ENCODE results near the gene DCPS. TPM values are rescaled to one million over a fixed set of nuclear protein-coding genes. Genes with fewer than 3 reads are reported as not detected.
A peak's percentile ranks its signal among the peaks of the same experiment; 100 is the strongest.
"Not testable (repeated sequence)": the region's sequence is repeated elsewhere in the genome, so short reads cannot be mapped to it uniquely, and the experiment has no call there.

DCPS gene
- total RNA-seq, 1 donor from 2014 or later: 11.3 TPM

- Histone ChIP-seq H3K4me2 (ENCODE audit: low read length) (peak overlapping the region; percentile 4), H2AFZ (ENCODE audit: low read depth, low read length) (no peak overlapping the region), H3K27ac (ENCODE audit: low read depth, low read length) (no peak overlapping the region), H3K9ac (ENCODE audit: low read length) (no peak overlapping the region), H3K27me3 (ENCODE audit: insufficient read depth, low read length) (no peaks in the 10 kb centered on the region), H3K4me3 (ENCODE audit: insufficient read depth, low read depth, low read length) (no peak overlapping the region), H4K20me1 (ENCODE audit: insufficient read depth, low read length) (peaks cover 55% of the 10 kb centered on the region), H3K79me2 (ENCODE audit: insufficient read depth, low read length) (peaks cover 7% of the 10 kb centered on the region), H3K9me3 (ENCODE audit: insufficient read depth, low read depth, low read length) (no peaks in the 10 kb centered on the region), H3K36me3 (ENCODE audit: insufficient read depth, low read length) (no peaks in the 10 kb centered on the region), H3K4me1 (ENCODE audit: insufficient read depth, low read length) (peaks cover 5% of the 10 kb centered on the region)
- peaks cover 13% of the 10 kb centered on the region for H3K4me1 Mint-ChIP-seq (ENCODE audit: low read depth, unreplicated experiment)
- H3K36me3 Mint-ChIP-seq (ENCODE audit: low read depth, unreplicated experiment): no peaks in the 10 kb centered on the region
- H3K9me3 Mint-ChIP-seq (ENCODE audit: unreplicated experiment): no peaks in the 10 kb centered on the region
- FAIRE-seq: no peak
- no peaks in the 10 kb centered on the region for H3K27me3 Mint-ChIP-seq (ENCODE audit: low read depth, unreplicated experiment)
- TF ChIP-seq EZH2 (IDR thresholded peaks at IDR 0.05; ENCODE audit: insufficient read depth, low read length): no peak
- no peak for TF ChIP-seq CTCF (IDR thresholded peaks at IDR 0.05; ENCODE audit: insufficient read depth, low read depth, low read length)
- H3K4me3 Mint-ChIP-seq (ENCODE audit: unreplicated experiment): no peak overlapping the region
- peak; percentile 60 for DNase-seq (ENCODE audit: low read depth)
- no peak overlapping the region for H3K27ac Mint-ChIP-seq (ENCODE audit: unreplicated experiment)
These were observed 71.9 kb downstream of the DCPS start for GRCh38 chr11:126375726-126376125.

- no peaks in the 10 kb centered on the region for H3K36me3 ChIP-seq (ENCODE audit: insufficient read depth, low read length)
- no peak overlapping the region for H3K27ac ChIP-seq (ENCODE audit: low read depth, low read length)
- H3K27me3 ChIP-seq (ENCODE audit: insufficient read depth, low read length): no peaks in the 10 kb centered on the region
- DNase-seq (ENCODE audit: low read depth): no peak
- H3K9me3 ChIP-seq (ENCODE audit: insufficient read depth, low read depth, low read length): no peaks in the 10 kb centered on the region
- FAIRE-seq: no peak
- H3K9ac ChIP-seq (ENCODE audit: low read length): no peak overlapping the region
- TF ChIP-seq CTCF (IDR thresholded peaks at IDR 0.05; ENCODE audit: insufficient read depth, low read depth, low read length) (no peak), EZH2 (IDR thresholded peaks at IDR 0.05; ENCODE audit: insufficient read depth, low read length) (no peak)
- no peak overlapping the region for H2AFZ ChIP-seq (ENCODE audit: low read depth, low read length)
- H3K4me3 Mint-ChIP-seq (ENCODE audit: unreplicated experiment): no peak overlapping the region
- no peaks in the 10 kb centered on the region for H3K4me1 ChIP-seq (ENCODE audit: insufficient read depth, low read length)
- no peaks in the 10 kb centered on the region for H3K79me2 ChIP-seq (ENCODE audit: insufficient read depth, low read length)
- peaks cover 39% of the 10 kb centered on the region for H4K20me1 ChIP-seq (ENCODE audit: insufficient read depth, low read length)
- no peak overlapping the region for H3K4me3 ChIP-seq (ENCODE audit: insufficient read depth, low read depth, low read length)
- peaks cover 3% of the 10 kb centered on the region for H3K4me1 Mint-ChIP-seq (ENCODE audit: low read depth, unreplicated experiment)
- no peak overlapping the region for H3K4me2 ChIP-seq (ENCODE audit: low read length)
- no peaks in the 10 kb centered on the region for H3K27me3 Mint-ChIP-seq (ENCODE audit: low read depth, unreplicated experiment)
- no peaks in the 10 kb centered on the region for H3K9me3 Mint-ChIP-seq (ENCODE audit: unreplicated experiment)
- H3K36me3 Mint-ChIP-seq (ENCODE audit: low read depth, unreplicated experiment): no peaks in the 10 kb centered on the region
- no peak overlapping the region for H3K27ac Mint-ChIP-seq (ENCODE audit: unreplicated experiment)
These were observed 74.9 kb downstream of the DCPS start for GRCh38 chr11:126378763-126379162.

GRCh38 chr11:126380909-126381308 lies 77.0 kb downstream of the DCPS start:
- Histone ChIP-seq H2AFZ (ENCODE audit: low read depth, low read length) (no peak overlapping the region), H3K4me2 (ENCODE audit: low read length) (no peak overlapping the region), H3K9me3 (ENCODE audit: insufficient read depth, low read depth, low read length) (no peaks in the 10 kb centered on the region), H3K27me3 (ENCODE audit: insufficient read depth, low read length) (no peaks in the 10 kb centered on the region), H3K79me2 (ENCODE audit: insufficient read depth, low read length) (no peaks in the 10 kb centered on the region), H3K4me1 (ENCODE audit: insufficient read depth, low read length) (no peaks in the 10 kb centered on the region), H3K36me3 (ENCODE audit: insufficient read depth, low read length) (no peaks in the 10 kb centered on the region), H4K20me1 (ENCODE audit: insufficient read depth, low read length) (peaks cover 24% of the 10 kb centered on the region), H3K4me3 (ENCODE audit: insufficient read depth, low read depth, low read length) (no peak overlapping the region), H3K9ac (ENCODE audit: low read length) (no peak overlapping the region), H3K27ac (ENCODE audit: low read depth, low read length) (no peak overlapping the region)
- no peak overlapping the region for H3K4me3 Mint-ChIP-seq (ENCODE audit: unreplicated experiment)
- DNase-seq (ENCODE audit: low read depth): no peak
- no peaks in the 10 kb centered on the region for H3K27me3 Mint-ChIP-seq (ENCODE audit: low read depth, unreplicated experiment)
- no peak for FAIRE-seq
- no peaks in the 10 kb centered on the region for H3K36me3 Mint-ChIP-seq (ENCODE audit: low read depth, unreplicated experiment)
- H3K27ac Mint-ChIP-seq (ENCODE audit: unreplicated experiment): no peak overlapping the region
- H3K9me3 Mint-ChIP-seq (ENCODE audit: unreplicated experiment): no peaks in the 10 kb centered on the region
- TF ChIP-seq CTCF (IDR thresholded peaks at IDR 0.05; ENCODE audit: insufficient read depth, low read depth, low read length) (no peak), EZH2 (IDR thresholded peaks at IDR 0.05; ENCODE audit: insufficient read depth, low read length) (no peak)
- no peaks in the 10 kb centered on the region for H3K4me1 Mint-ChIP-seq (ENCODE audit: low read depth, unreplicated experiment)

GRCh38 chr11:126381960-126382359 lies 78.1 kb downstream of the DCPS start:
- not testable (repeated sequence) for H3K36me3 ChIP-seq (ENCODE audit: insufficient read depth, low read length); H3K9me3 Mint-ChIP-seq (ENCODE audit: unreplicated experiment); H3K4me3 ChIP-seq (ENCODE audit: insufficient read depth, low read depth, low read length); H3K4me1 ChIP-seq (ENCODE audit: insufficient read depth, low read length); H3K9ac ChIP-seq (ENCODE audit: low read length); H3K4me1 Mint-ChIP-seq (ENCODE audit: low read depth, unreplicated experiment); H3K4me2 ChIP-seq (ENCODE audit: low read length); H2AFZ ChIP-seq (ENCODE audit: low read depth, low read length); H3K27me3 ChIP-seq (ENCODE audit: insufficient read depth, low read length); H3K4me3 Mint-ChIP-seq (ENCODE audit: unreplicated experiment); H3K36me3 Mint-ChIP-seq (ENCODE audit: low read depth, unreplicated experiment); DNase-seq (ENCODE audit: low read depth); H3K27ac ChIP-seq (ENCODE audit: low read depth, low read length); FAIRE-seq; H3K27me3 Mint-ChIP-seq (ENCODE audit: low read depth, unreplicated experiment); H3K9me3 ChIP-seq (ENCODE audit: insufficient read depth, low read depth, low read length); H3K79me2 ChIP-seq (ENCODE audit: insufficient read depth, low read length); H3K27ac Mint-ChIP-seq (ENCODE audit: unreplicated experiment)
- peaks cover 25% of the 10 kb centered on the region for H4K20me1 ChIP-seq (ENCODE audit: insufficient read depth, low read length)

Measured in astrocyte (in vitro differentiated cells and primary cell).